Measurements from ENCODE around the gene CEP350. TPM values are rescaled to one million over a fixed set of nuclear protein-coding genes. Genes with fewer than 3 reads are reported as not detected.
A peak's percentile ranks its signal among the peaks of the same experiment; 100 is the strongest.
"Not testable (repeated sequence)": the region's sequence is repeated elsewhere in the genome, so short reads cannot be mapped to it uniquely, and the experiment has no call there.

CEP350 gene
- total RNA-seq, 1 experiment from 2014 or later: 17.1 TPM

DNA sequence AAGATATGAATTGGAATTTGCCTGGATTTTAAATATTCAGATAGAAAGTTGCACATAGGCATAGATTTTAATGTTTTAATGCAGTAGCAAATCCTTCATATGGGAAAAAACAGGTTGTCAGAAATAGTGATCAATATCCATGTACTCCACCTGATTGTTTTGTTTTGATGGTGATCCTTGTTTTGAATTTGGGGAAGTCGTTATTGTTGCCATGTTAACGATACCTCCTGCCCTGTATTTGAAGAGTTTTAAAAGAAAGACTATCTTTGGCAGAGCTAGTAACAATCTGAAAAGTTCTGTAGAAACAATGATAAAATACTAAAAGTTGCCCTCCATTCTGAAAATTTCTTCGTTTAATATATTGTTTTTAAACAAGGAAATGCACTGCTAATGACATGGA, 1.1 kb downstream of the CEP350 start:
- peak; percentile 2 for DNase-seq
- H3K9ac ChIP-seq (ENCODE audit: low read length): peak overlapping the region; percentile 94
- H4K20me1 ChIP-seq (ENCODE audit: low read length): peaks cover 24% of the 10 kb centered on the region
- H3K27me3 ChIP-seq (ENCODE audit: low read length): no peaks in the 10 kb centered on the region
- peak overlapping the region; percentile 92 for H3K4me3 ChIP-seq (ENCODE audit: low read length)
- no peak overlapping the region for H2AFZ ChIP-seq (ENCODE audit: low read length)
- TF ChIP-seq EZH2phosphoT487 (IDR thresholded peaks at IDR 0.05; ENCODE audit: borderline replicate concordance, low read length) (no peak), EZH2 (IDR thresholded peaks at IDR 0.05; ENCODE audit: low read length, unreplicated experiment) (no peak)
- TF ChIP-seq, protein P1, sequence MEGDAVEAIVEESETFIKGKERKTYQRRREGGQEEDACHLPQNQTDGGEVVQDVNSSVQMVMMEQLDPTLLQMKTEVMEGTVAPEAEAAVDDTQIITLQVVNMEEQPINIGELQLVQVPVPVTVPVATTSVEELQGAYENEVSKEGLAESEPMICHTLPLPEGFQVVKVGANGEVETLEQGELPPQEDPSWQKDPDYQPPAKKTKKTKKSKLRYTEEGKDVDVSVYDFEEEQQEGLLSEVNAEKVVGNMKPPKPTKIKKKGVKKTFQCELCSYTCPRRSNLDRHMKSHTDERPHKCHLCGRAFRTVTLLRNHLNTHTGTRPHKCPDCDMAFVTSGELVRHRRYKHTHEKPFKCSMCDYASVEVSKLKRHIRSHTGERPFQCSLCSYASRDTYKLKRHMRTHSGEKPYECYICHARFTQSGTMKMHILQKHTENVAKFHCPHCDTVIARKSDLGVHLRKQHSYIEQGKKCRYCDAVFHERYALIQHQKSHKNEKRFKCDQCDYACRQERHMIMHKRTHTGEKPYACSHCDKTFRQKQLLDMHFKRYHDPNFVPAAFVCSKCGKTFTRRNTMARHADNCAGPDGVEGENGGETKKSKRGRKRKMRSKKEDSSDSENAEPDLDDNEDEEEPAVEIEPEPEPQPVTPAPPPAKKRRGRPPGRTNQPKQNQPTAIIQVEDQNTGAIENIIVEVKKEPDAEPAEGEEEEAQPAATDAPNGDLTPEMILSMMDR (conservative IDR thresholded peaks at IDR 0.05; ENCODE audit: low read depth, low read length): no peak
- peaks cover 56% of the 10 kb centered on the region for H3K79me2 ChIP-seq (ENCODE audit: low read length)
- no peaks in the 10 kb centered on the region for H3F3A ChIP-seq (ENCODE audit: low read length, unreplicated experiment)
- H3K4me2 ChIP-seq (ENCODE audit: low read length): peak overlapping the region; percentile 88
- ChIA-PET CTCF (no interaction called here), POLR2A (ENCODE audit: unreplicated experiment) (no interaction called here)
- no peaks in the 10 kb centered on the region for H3K9me3 ChIP-seq (ENCODE audit: low read length)
- no peak for ATAC-seq
- intact Hi-C loops (cut with micrococcal nuclease): loop anchor here (2.0 kb wide), 1 partner anchor 73 kb away; the partner anchor contains the start of gene TOR1AIP1
- H3K27ac ChIP-seq (ENCODE audit: low read length): no peak overlapping the region
- BruUV-seq (replicated peaks): TSS peak; percentile 57
- H3K9me2 ChIP-seq (replicated peaks; ENCODE audit: low read length): no peaks in the 10 kb centered on the region
- no peaks in the 10 kb centered on the region for H3K36me3 ChIP-seq (ENCODE audit: low read depth, low read length)
- H3K4me1 ChIP-seq (ENCODE audit: insufficient read depth, low read length): peaks cover 10% of the 10 kb centered on the region; the same call in 1 of the 2 replicates

DNA sequence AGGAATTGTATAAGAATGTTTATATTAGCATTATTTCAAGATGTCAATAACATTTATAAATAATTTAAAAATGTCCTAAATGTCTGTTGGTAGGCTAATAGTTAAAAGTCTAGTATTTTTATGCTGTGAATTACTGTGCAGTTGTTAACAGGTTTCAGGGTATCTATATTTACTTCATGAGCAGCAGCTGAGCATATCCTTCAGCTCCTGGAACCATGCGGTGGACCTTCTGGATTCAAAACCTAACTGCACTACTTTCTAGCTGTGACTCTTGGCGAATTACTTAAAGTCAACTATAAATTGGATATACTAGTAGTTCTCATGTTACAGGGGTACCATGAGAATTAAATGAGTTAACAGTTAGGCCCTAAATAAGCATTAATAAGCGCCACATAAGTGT, 3.7 kb downstream of the CEP350 start:
- Histone ChIP-seq H2AFZ (ENCODE audit: low read length) (no peak overlapping the region), H4K20me1 (ENCODE audit: low read length) (peaks cover 26% of the 10 kb centered on the region), H3K27ac (ENCODE audit: low read length) (no peak overlapping the region), H3K4me2 (ENCODE audit: low read length) (no peak overlapping the region), H3K4me3 (ENCODE audit: low read length) (no peak overlapping the region), H3K36me3 (ENCODE audit: low read depth, low read length) (no peaks in the 10 kb centered on the region), H3K79me2 (ENCODE audit: low read length) (peaks cover 75% of the 10 kb centered on the region), H3K4me1 (ENCODE audit: insufficient read depth, low read length) (peaks cover 10% of the 10 kb centered on the region; the same call in 1 of the 2 replicates), H3K9me3 (ENCODE audit: low read length) (no peaks in the 10 kb centered on the region), H3F3A (ENCODE audit: low read length, unreplicated experiment) (no peaks in the 10 kb centered on the region), H3K27me3 (ENCODE audit: low read length) (no peaks in the 10 kb centered on the region), H3K9me2 (replicated peaks; ENCODE audit: low read length) (no peaks in the 10 kb centered on the region), H3K9ac (ENCODE audit: low read length) (no peak overlapping the region)
- no peak for TF ChIP-seq EZH2 (IDR thresholded peaks at IDR 0.05; ENCODE audit: low read length, unreplicated experiment)
- no peak for TF ChIP-seq EZH2phosphoT487 (IDR thresholded peaks at IDR 0.05; ENCODE audit: borderline replicate concordance, low read length)
- TF ChIP-seq, protein P1 (conservative IDR thresholded peaks at IDR 0.05; ENCODE audit: low read depth, low read length): no peak
- ATAC-seq: no peak
- intact Hi-C loops (cut with micrococcal nuclease): no loop called here
- ChIA-PET POLR2A (ENCODE audit: unreplicated experiment) (no interaction called here), CTCF (no interaction called here)
- no TSS peak for BruUV-seq (replicated peaks)
- no peak for DNase-seq

DNA sequence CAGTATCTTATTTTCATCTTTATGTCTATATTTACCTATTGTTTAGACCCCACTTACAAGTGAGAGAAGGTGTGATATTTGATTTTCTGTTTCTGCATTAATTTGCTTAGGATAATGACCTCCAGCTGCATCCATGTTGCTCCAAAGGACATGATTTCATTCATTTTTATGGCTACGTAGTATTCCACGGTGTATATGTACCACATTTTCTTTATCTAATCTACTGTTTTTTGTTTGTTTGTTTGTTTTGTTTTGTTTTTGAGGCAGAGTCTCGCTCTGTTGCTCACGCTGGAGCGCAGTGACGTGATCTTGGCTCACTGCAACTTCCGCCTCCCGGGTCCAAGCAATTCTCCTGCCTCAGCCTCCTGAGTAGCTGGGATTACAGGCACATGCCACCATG, 7.6 kb downstream of the CEP350 start:
- H3K9me2 ChIP-seq (replicated peaks; ENCODE audit: low read length); H3K9ac ChIP-seq (ENCODE audit: low read length); H3K27ac ChIP-seq (ENCODE audit: low read length); ATAC-seq; POLR2A ChIA-PET (ENCODE audit: unreplicated experiment); H2AFZ ChIP-seq (ENCODE audit: low read length); H3K36me3 ChIP-seq (ENCODE audit: low read depth, low read length); H3K4me1 ChIP-seq (ENCODE audit: insufficient read depth, low read length); DNase-seq; CTCF ChIA-PET; intact Hi-C loops (cut with micrococcal nuclease); H3K4me3 ChIP-seq (ENCODE audit: low read length); BruUV-seq (replicated peaks); H3K9me3 ChIP-seq (ENCODE audit: low read length); H3F3A ChIP-seq (ENCODE audit: low read length, unreplicated experiment); H3K4me2 ChIP-seq (ENCODE audit: low read length); H3K27me3 ChIP-seq (ENCODE audit: low read length): not testable (repeated sequence)
- H3K79me2 ChIP-seq (ENCODE audit: low read length): peaks cover 88% of the 10 kb centered on the region
- peaks cover 12% of the 10 kb centered on the region for H4K20me1 ChIP-seq (ENCODE audit: low read length)

All from PC-3 (cell line).